HG03039 (cell line): Measurements from ENCODE around the gene OR3A1.
"Not testable (repeated sequence)": the region's sequence is repeated elsewhere in the genome, so short reads cannot be mapped to it uniquely, and the experiment has no call there.

ENCODE experiments used
- ATAC-seq: cut with Tn5 transposase; IDR thresholded peaks from one replicate; pipeline ENCODE4 v1.9.1; 2021; ENCODE audit warnings: mild to moderate bottlenecking, moderate library complexity; ENCODE audit not compliant: unreplicated experiment

The OR3A1 gene

GRCh38 chr17:3298260-3298659 is at the start of gene OR3A1:
OR3A1 (minus strand) TSS chr17:3298360; CDS start chr17:3292582, 5,778 bp downstream.
- no peak for ATAC-seq

- ATAC-seq: not testable (repeated sequence)
Observed at GRCh38 chr17:3342782-3343181, 44.6 kb upstream of the OR3A1 start.

- ATAC-seq: no peak
Observed at GRCh38 chr17:3335876-3336275, 37.7 kb upstream of the OR3A1 start.

- ATAC-seq: no peak
Observed at GRCh38 chr17:3318336-3318735, 20.2 kb upstream of the OR3A1 start.

GRCh38 chr17:3316836-3317235 is 18.7 kb upstream of the OR3A1 start:
- no peak for ATAC-seq

- ATAC-seq: no peak
Observed at GRCh38 chr17:3308603-3309002, 10.4 kb upstream of the OR3A1 start.

- ATAC-seq: no peak
Observed at GRCh38 chr17:3295632-3296031, 2.5 kb downstream of the OR3A1 start.

- not testable (repeated sequence) for ATAC-seq
Observed at GRCh38 chr17:3293548-3293947, 4.6 kb downstream of the OR3A1 start.

GRCh38 chr17:3282901-3283300 is 15.3 kb downstream of the OR3A1 start:
- no peak for ATAC-seq

- no peak for ATAC-seq
Observed at GRCh38 chr17:3276126-3276525, 22.0 kb downstream of the OR3A1 start.

GRCh38 chr17:3271072-3271848 is 26.9 kb downstream of the OR3A1 start:
- no peak for ATAC-seq

- no peak for ATAC-seq
Observed at GRCh38 chr17:3260600-3260999, 37.6 kb downstream of the OR3A1 start.

- ATAC-seq: no peak
Observed at GRCh38 chr17:3260163-3260562, 38.0 kb downstream of the OR3A1 start.

- ATAC-seq: no peak
Observed at GRCh38 chr17:3256575-3256974, 41.6 kb downstream of the OR3A1 start.

- ATAC-seq: not testable (repeated sequence)
Observed at GRCh38 chr17:3249013-3249412, 49.1 kb downstream of the OR3A1 start.

GRCh38 chr17:3244841-3245240 is 53.3 kb downstream of the OR3A1 start:
- not testable (repeated sequence) for ATAC-seq

GRCh38 chr17:3241044-3241443 is 57.1 kb downstream of the OR3A1 start:
- ATAC-seq: not testable (repeated sequence)
